ENCODE measurements around the gene COG5.

Gene COG5

GRCh38 chr7:107472116-107472515, 91.6 kb downstream of the COG5 start:
- TF ChIP-seq ZNF274 (IDR thresholded peaks at IDR 0.05; ENCODE audit: low read depth, low read length) (no peak), SUZ12 (IDR thresholded peaks at IDR 0.05; ENCODE audit: extremely low read depth, insufficient read depth, insufficient read length) (no peak), YY1 (IDR thresholded peaks at IDR 0.05; ENCODE audit: insufficient read depth, insufficient read length) (no peak)

GRCh38 chr7:107471292-107472070, 92.2 kb downstream of the COG5 start:
- Histone ChIP-seq H3K9me3 (ENCODE audit: insufficient read depth, low read length) (no peaks in the 10 kb centered on the region), H3K9ac (ENCODE audit: insufficient read length, low read depth) (no peak overlapping the region), H3K27me3 (ENCODE audit: insufficient read depth, insufficient read length) (no peaks in the 10 kb centered on the region), H3K4me1 (ENCODE audit: insufficient read depth, insufficient read length) (no peaks in the 10 kb centered on the region), H3K36me3 (ENCODE audit: insufficient read depth, insufficient read length, low read length) (no peaks in the 10 kb centered on the region), H3K4me3 (ENCODE audit: insufficient read length, low read depth) (no peak overlapping the region)
- TF ChIP-seq ZNF274 (IDR thresholded peaks at IDR 0.05; ENCODE audit: low read depth, low read length) (no peak), YY1 (IDR thresholded peaks at IDR 0.05; ENCODE audit: insufficient read depth, insufficient read length) (no peak), SUZ12 (IDR thresholded peaks at IDR 0.05; ENCODE audit: extremely low read depth, insufficient read depth, insufficient read length) (no peak)
- no peak for DNase-seq (ENCODE audit: low read depth, low spot score)

More at GRCh38 chr7:107472116-107472515, 91.6 kb downstream of the COG5 start:
- H3K4me3 ChIP-seq (ENCODE audit: insufficient read length, low read depth): no peak overlapping the region
- no peaks in the 10 kb centered on the region for H3K4me1 ChIP-seq (ENCODE audit: insufficient read depth, insufficient read length)
- H3K9ac ChIP-seq (ENCODE audit: insufficient read length, low read depth): no peak overlapping the region
- no peaks in the 10 kb centered on the region for H3K36me3 ChIP-seq (ENCODE audit: insufficient read depth, insufficient read length, low read length)
- H3K27me3 ChIP-seq (ENCODE audit: insufficient read depth, insufficient read length): no peaks in the 10 kb centered on the region
- H3K9me3 ChIP-seq (ENCODE audit: insufficient read depth, low read length): no peaks in the 10 kb centered on the region
- no peak for DNase-seq (ENCODE audit: low read depth, low spot score)

- no peaks in the 10 kb centered on the region for H3K9me3 ChIP-seq (ENCODE audit: insufficient read depth, low read length)
- no peak for TF ChIP-seq SUZ12 (IDR thresholded peaks at IDR 0.05; ENCODE audit: extremely low read depth, insufficient read depth, insufficient read length)
- TF ChIP-seq ZNF274 (IDR thresholded peaks at IDR 0.05; ENCODE audit: low read depth, low read length): no peak
- TF ChIP-seq YY1 (IDR thresholded peaks at IDR 0.05; ENCODE audit: insufficient read depth, insufficient read length): no peak
Measured at GRCh38 chr7:107469929-107470328, 93.8 kb downstream of the COG5 start, which contains the start of gene GPR22. Gene GPR22, plus strand, starts transcription at chr7:107470057. Its CDS starts 4,004 bp downstream, at chr7:107474061.

GRCh38 chr7:107468824-107469223, 94.9 kb downstream of the COG5 start:
- no peak for TF ChIP-seq SUZ12 (IDR thresholded peaks at IDR 0.05; ENCODE audit: extremely low read depth, insufficient read depth, insufficient read length)
- no peak for TF ChIP-seq YY1 (IDR thresholded peaks at IDR 0.05; ENCODE audit: insufficient read depth, insufficient read length)
- TF ChIP-seq ZNF274 (IDR thresholded peaks at IDR 0.05; ENCODE audit: low read depth, low read length): no peak
- H3K9me3 ChIP-seq (ENCODE audit: insufficient read depth, low read length): no peaks in the 10 kb centered on the region
- no peaks in the 10 kb centered on the region for H3K4me1 ChIP-seq (ENCODE audit: insufficient read depth, insufficient read length)
- H3K36me3 ChIP-seq (ENCODE audit: insufficient read depth, insufficient read length, low read length): no peaks in the 10 kb centered on the region
- H3K27me3 ChIP-seq (ENCODE audit: insufficient read depth, insufficient read length): no peaks in the 10 kb centered on the region
- no peak overlapping the region for H3K9ac ChIP-seq (ENCODE audit: insufficient read length, low read depth)
- no peak overlapping the region for H3K4me3 ChIP-seq (ENCODE audit: insufficient read length, low read depth)
- DNase-seq (ENCODE audit: low read depth, low spot score): no peak

More at GRCh38 chr7:107469929-107470328, 93.8 kb downstream of the COG5 start, which contains the start of gene GPR22:
- H3K4me3 ChIP-seq (ENCODE audit: insufficient read length, low read depth): no peak within 1 kb of the TSS
- H3K27me3 ChIP-seq (ENCODE audit: insufficient read depth, insufficient read length): no peaks in the 10 kb centered on the region
- DNase-seq (ENCODE audit: low read depth, low spot score): no peak
- no peak within 1 kb of the TSS for H3K9ac ChIP-seq (ENCODE audit: insufficient read length, low read depth)
- no peaks in the 10 kb centered on the region for H3K4me1 ChIP-seq (ENCODE audit: insufficient read depth, insufficient read length)
- no peaks in the 10 kb centered on the region for H3K36me3 ChIP-seq (ENCODE audit: insufficient read depth, insufficient read length, low read length)

- TF ChIP-seq YY1 (IDR thresholded peaks at IDR 0.05; ENCODE audit: insufficient read depth, insufficient read length) (no peak), SUZ12 (IDR thresholded peaks at IDR 0.05; ENCODE audit: extremely low read depth, insufficient read depth, insufficient read length) (no peak), ZNF274 (IDR thresholded peaks at IDR 0.05; ENCODE audit: low read depth, low read length) (no peak)
- no peaks in the 10 kb centered on the region for H3K36me3 ChIP-seq (ENCODE audit: insufficient read depth, insufficient read length, low read length)
- H3K9ac ChIP-seq (ENCODE audit: insufficient read length, low read depth): no peak overlapping the region
- no peaks in the 10 kb centered on the region for H3K9me3 ChIP-seq (ENCODE audit: insufficient read depth, low read length)
- no peak overlapping the region for H3K4me3 ChIP-seq (ENCODE audit: insufficient read length, low read depth)
- no peak for DNase-seq (ENCODE audit: low read depth, low spot score)
- H3K27me3 ChIP-seq (ENCODE audit: insufficient read depth, insufficient read length): no peaks in the 10 kb centered on the region
- no peaks in the 10 kb centered on the region for H3K4me1 ChIP-seq (ENCODE audit: insufficient read depth, insufficient read length)
Measured at GRCh38 chr7:107467972-107468371, 95.7 kb downstream of the COG5 start.

DNA sequence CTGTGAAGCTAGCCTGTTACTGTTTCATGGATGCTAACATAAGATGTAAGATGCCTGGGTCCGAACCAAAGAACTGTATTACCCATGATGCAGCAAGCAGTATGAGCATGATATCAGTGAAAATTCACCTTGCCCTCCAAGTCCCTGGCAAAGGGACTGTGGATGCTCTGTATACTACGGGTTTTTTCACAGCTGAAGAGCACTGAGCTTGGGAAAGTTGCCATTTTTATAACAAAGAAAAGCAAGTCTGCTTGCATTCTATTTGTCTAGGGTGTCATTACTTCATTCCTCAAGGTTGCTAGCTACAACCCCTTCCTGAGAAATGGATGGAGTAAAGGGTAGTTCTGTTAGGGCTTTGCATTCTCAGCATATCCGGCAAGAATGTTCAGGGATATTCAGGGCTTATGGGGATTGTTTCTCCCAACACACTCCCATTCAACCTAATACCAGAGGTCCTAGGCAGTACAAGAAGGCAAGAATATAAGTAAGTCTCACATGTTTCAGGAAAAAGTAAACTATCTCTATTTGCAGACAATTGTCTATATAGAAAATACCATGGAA, 99.0 kb downstream of the COG5 start:
- H3K27me3 ChIP-seq (ENCODE audit: insufficient read depth, insufficient read length): no peaks in the 10 kb centered on the region
- no peak overlapping the region for H3K4me3 ChIP-seq (ENCODE audit: insufficient read length, low read depth)
- no peaks in the 10 kb centered on the region for H3K4me1 ChIP-seq (ENCODE audit: insufficient read depth, insufficient read length)
- H3K36me3 ChIP-seq (ENCODE audit: insufficient read depth, insufficient read length, low read length): no peaks in the 10 kb centered on the region
- no peak for TF ChIP-seq SUZ12 (IDR thresholded peaks at IDR 0.05; ENCODE audit: extremely low read depth, insufficient read depth, insufficient read length)
- no peak for TF ChIP-seq YY1 (IDR thresholded peaks at IDR 0.05; ENCODE audit: insufficient read depth, insufficient read length)
- no peak for TF ChIP-seq ZNF274 (IDR thresholded peaks at IDR 0.05; ENCODE audit: low read depth, low read length)
- DNase-seq (ENCODE audit: low read depth, low spot score): no peak
- no peaks in the 10 kb centered on the region for H3K9me3 ChIP-seq (ENCODE audit: insufficient read depth, low read length)
- H3K9ac ChIP-seq (ENCODE audit: insufficient read length, low read depth): no peak overlapping the region

Data from NT2/D1 (cell line).